Measurements from ENCODE around the gene TMEM54. TPM values are rescaled to one million over a fixed set of nuclear protein-coding genes. Genes with fewer than 3 reads are reported as not detected.

The TMEM54 gene, protein sequence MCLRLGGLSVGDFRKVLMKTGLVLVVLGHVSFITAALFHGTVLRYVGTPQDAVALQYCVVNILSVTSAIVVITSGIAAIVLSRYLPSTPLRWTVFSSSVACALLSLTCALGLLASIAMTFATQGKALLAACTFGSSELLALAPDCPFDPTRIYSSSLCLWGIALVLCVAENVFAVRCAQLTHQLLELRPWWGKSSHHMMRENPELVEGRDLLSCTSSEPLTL
- total RNA-seq (100 to 1,000 TPM in 1 of 9 donors, 10 to 100 TPM in 7, 1 to 10 TPM in 1; 1.3 to 123 (median 21.4) TPM), polyA plus RNA-seq (10 to 100 TPM in 2 of 3 donors, 1 to 10 TPM in 1; 4.1 to 23.2 (median 19.2) TPM)
- long read RNA-seq, donor 1, partial matches to known transcripts, result 0 of 2 reads
- long read RNA-seq, donor 1, other reads (novel, unspliced or antisense), result 0 of 2 reads
- long read RNA-seq, donor 2, result 0 reads
- long read RNA-seq, donor 3, result 0 reads
- long read RNA-seq, donor 4, partial matches to known transcripts, result 0 of 1 reads
- long read RNA-seq, donor 4, other reads (novel, unspliced or antisense), result 1 of 1 reads
- long read RNA-seq, donor 5, transcript TMEM54-202 (6 exons, 999 nt), result major isoform, 38 of 40 reads
- long read RNA-seq, donor 5, partial matches to known transcripts, result 0 of 40 reads
- long read RNA-seq, donor 5, other reads (novel, unspliced or antisense), result 2 of 40 reads
- long read RNA-seq, donor 6, partial matches to known transcripts, result 0 of 1 reads
- long read RNA-seq, donor 6, other reads (novel, unspliced or antisense), result 0 of 1 reads
- long read RNA-seq, donor 7, result 0 reads
- long read RNA-seq, donor 8, partial matches to known transcripts, result 0 of 2 reads
- long read RNA-seq, donor 8, other reads (novel, unspliced or antisense), result 0 of 2 reads
- long read RNA-seq, donor 9, partial matches to known transcripts, result 0 of 3 reads
- long read RNA-seq, donor 9, other reads (novel, unspliced or antisense), result 0 of 3 reads
- long read RNA-seq, donor 10, partial matches to known transcripts, result 0 of 2 reads
- long read RNA-seq, donor 10, other reads (novel, unspliced or antisense), result 0 of 2 reads

DNA sequence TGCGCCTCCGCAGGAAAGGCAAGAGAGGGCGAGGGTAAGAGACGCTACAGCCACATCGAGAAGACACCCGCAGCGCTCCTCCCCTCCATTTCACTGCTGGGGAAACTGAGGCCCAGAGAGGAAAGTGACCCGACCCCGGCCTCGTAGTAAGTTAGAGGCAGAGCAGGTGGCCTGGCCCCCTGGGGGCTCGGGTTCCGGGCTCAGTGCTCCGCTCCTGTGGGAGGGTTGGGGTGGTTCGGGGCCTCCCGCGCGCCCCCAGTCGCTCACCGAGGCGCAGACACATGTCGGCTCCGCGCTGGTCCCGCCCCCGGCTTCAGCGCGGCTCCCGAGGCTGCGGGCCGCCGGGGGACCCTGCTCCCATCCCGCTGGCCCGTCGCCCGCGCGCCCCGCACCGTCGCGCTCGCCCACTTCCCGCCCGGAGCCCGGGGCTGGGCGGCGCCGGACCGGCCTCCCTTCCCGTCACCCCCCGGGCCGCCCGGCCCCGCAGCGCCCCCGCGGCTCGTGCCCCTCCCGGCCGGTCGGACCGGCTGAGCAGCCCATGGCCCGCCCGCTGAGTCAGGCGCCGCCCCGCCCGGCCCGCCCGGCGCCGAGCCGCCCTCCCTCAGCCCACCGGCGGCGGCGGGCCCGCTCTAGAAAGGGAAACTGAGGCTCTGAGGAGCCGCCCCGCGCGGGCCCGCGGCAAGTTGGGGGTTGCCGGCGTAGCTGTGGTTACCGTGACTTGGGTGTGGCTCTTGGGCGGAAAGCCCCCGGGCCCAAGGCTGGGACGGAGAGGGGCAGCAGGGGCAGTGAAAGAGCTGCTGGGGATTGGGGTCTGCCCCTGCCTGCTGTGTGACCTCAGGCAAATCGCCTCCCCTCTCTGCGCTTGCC lies at the start of gene TMEM54:
TSS of gene TMEM54 (minus strand) at position 434 of the 867 bp plus-strand sequence. CDS start at position 283, 151 bp downstream.
- H3K4me1 ChIP-seq (replicated peaks in 1 of 2), result peaks cover 4 to 11% of the 10 kb centered on the region in 2 donors
- TF ChIP-seq, protein P1, sequence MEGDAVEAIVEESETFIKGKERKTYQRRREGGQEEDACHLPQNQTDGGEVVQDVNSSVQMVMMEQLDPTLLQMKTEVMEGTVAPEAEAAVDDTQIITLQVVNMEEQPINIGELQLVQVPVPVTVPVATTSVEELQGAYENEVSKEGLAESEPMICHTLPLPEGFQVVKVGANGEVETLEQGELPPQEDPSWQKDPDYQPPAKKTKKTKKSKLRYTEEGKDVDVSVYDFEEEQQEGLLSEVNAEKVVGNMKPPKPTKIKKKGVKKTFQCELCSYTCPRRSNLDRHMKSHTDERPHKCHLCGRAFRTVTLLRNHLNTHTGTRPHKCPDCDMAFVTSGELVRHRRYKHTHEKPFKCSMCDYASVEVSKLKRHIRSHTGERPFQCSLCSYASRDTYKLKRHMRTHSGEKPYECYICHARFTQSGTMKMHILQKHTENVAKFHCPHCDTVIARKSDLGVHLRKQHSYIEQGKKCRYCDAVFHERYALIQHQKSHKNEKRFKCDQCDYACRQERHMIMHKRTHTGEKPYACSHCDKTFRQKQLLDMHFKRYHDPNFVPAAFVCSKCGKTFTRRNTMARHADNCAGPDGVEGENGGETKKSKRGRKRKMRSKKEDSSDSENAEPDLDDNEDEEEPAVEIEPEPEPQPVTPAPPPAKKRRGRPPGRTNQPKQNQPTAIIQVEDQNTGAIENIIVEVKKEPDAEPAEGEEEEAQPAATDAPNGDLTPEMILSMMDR (IDR thresholded peaks at IDR 0.05), result no peak
- peak in 1 of 2 donors; percentile 6 for TF ChIP-seq POLR2A (IDR thresholded peaks at IDR 0.05)
- H3K9me3 ChIP-seq (replicated peaks in 1 of 3), result no peaks in the 10 kb centered on the region
- no peaks in the 10 kb centered on the region for H3K36me3 ChIP-seq (replicated peaks in 1 of 2)
- 1 to 3% (median 1%) methylated on average over 16 to 92 of the region's 92 CpGs for WGBS, 4 donors
- H3K4me3 ChIP-seq, result peak within 1 kb of the TSS in 2 of 4 donors; percentile 38 to 90
- no peaks in the 10 kb centered on the region for H3K27me3 ChIP-seq
- peak in 3 of 7 donors; percentile 52 to 67 (median 53) for DNase-seq
- peak within 1 kb of the TSS in 1 of 5 donors; percentile 40 for H3K27ac ChIP-seq
- intact Hi-C loops (cut with DNase I), result no loop called here

DNA sequence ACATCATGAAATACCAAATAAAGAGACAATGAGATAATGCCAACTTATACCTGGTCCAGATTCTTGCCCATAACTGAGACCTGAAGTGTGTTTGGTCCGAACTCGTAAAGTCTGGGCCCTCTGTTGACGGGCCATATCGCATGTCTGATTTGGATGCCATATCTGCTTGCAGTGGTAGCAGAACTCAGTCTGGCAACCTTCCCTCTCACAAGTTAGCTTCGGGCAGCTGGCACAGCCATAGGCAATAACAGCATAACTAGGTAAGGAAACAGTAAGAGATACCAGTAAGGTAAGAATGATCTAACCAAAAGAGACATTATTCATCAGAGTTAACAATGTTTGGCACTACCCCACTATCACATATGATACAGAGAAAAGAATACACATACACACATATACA lies 48.3 kb upstream of the TMEM54 start:
- TF ChIP-seq POLR2A (IDR thresholded peaks at IDR 0.05), result no peak
- TF ChIP-seq, protein P1 (IDR thresholded peaks at IDR 0.05), result no peak
- Histone ChIP-seq H3K4me3 (no peak overlapping the region), H3K36me3 (replicated peaks in 1 of 2) (peaks cover 0 to 22% of the 10 kb centered on the region in 2 donors), H3K27me3 (no peaks in the 10 kb centered on the region), H3K4me1 (replicated peaks in 1 of 2) (peaks cover 9 to 33% of the 10 kb centered on the region in 2 donors), H3K9me3 (replicated peaks in 1 of 3) (no peaks in the 10 kb centered on the region), H3K27ac (peak overlapping the region in 4 of 5 donors; percentile 33 to 63 (median 54))
- 84 to 87% (median 87%) methylated on average over 5 of the region's 5 CpGs for WGBS, 4 donors
- intact Hi-C loops (cut with DNase I), result loop anchor here in 1 of 2 donors (10.0 kb wide), 1 partner anchor 55 kb away; no protein-coding TSS in a partner anchor
- no peak for DNase-seq

DNA sequence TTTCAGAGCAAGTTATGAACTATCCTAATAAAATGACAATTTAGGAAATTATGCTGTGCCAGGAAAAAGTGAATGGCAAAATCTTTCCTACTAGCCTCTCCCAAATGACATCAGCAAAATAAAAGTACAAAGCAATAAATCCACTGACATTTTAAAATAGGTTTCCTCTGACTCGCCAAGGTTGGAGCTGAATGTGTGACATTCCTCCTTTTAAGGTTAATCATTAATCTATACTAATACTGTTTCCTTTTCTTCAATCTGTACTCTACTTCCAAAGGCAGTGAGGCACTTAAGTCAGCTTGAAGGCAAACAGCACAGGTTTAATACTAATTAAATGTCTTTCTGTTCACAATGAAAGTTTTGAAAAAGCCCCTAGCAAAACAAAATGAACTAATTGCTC lies 47.7 kb upstream of the TMEM54 start:
- Histone ChIP-seq H3K4me1 (replicated peaks in 1 of 2) (peaks cover 9 to 39% of the 10 kb centered on the region in 2 donors), H3K27ac (peak overlapping the region in 3 of 5 donors; percentile 33 to 63 (median 58)), H3K9me3 (replicated peaks in 1 of 3) (no peaks in the 10 kb centered on the region), H3K4me3 (no peak overlapping the region), H3K27me3 (no peaks in the 10 kb centered on the region), H3K36me3 (replicated peaks in 1 of 2) (peaks cover 0 to 28% of the 10 kb centered on the region in 2 donors)
- 9 to 31% (median 20%) methylated on average over 1 of the region's 1 CpG for WGBS, 4 donors
- peak in 1 of 7 donors; percentile 26 for DNase-seq
- TF ChIP-seq POLR2A (IDR thresholded peaks at IDR 0.05), result peak in 1 of 2 donors; percentile 8
- TF ChIP-seq, protein P1 (IDR thresholded peaks at IDR 0.05), result no peak
- intact Hi-C loops (cut with DNase I), result loop anchor here in 1 of 2 donors (10.0 kb wide), 1 partner anchor 56 kb away; no protein-coding TSS in a partner anchor
